Measurements from ENCODE around the gene RIBC1.
"Not testable (repeated sequence)": the region's sequence is repeated elsewhere in the genome, so short reads cannot be mapped to it uniquely, and the experiment has no call there.

RIBC1 gene

DNA sequence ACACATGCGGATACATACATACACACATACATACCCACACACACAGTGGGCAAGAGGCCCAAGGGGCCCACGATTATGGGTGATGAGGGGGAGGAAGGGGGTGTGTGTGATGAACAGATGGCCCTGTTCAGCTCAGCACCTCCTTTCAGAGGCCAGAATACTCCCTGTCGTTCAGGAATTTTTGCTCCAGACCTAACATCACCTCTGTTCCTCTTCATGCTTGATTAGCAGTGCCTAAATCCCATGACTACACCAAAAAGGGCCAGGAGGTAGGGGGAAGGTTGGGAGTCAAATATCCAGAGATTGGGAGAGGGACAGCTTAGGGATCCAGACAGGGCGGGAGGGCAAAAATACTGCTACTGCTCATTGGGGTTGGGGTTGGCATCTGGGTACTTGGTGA lies 42.9 kb upstream of the RIBC1 start:
- DNase-seq (ENCODE audit: low read depth): no peak
- TF ChIP-seq, protein P1, sequence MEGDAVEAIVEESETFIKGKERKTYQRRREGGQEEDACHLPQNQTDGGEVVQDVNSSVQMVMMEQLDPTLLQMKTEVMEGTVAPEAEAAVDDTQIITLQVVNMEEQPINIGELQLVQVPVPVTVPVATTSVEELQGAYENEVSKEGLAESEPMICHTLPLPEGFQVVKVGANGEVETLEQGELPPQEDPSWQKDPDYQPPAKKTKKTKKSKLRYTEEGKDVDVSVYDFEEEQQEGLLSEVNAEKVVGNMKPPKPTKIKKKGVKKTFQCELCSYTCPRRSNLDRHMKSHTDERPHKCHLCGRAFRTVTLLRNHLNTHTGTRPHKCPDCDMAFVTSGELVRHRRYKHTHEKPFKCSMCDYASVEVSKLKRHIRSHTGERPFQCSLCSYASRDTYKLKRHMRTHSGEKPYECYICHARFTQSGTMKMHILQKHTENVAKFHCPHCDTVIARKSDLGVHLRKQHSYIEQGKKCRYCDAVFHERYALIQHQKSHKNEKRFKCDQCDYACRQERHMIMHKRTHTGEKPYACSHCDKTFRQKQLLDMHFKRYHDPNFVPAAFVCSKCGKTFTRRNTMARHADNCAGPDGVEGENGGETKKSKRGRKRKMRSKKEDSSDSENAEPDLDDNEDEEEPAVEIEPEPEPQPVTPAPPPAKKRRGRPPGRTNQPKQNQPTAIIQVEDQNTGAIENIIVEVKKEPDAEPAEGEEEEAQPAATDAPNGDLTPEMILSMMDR (conservative IDR thresholded peaks at IDR 0.05; ENCODE audit: low read length): no peak

DNA sequence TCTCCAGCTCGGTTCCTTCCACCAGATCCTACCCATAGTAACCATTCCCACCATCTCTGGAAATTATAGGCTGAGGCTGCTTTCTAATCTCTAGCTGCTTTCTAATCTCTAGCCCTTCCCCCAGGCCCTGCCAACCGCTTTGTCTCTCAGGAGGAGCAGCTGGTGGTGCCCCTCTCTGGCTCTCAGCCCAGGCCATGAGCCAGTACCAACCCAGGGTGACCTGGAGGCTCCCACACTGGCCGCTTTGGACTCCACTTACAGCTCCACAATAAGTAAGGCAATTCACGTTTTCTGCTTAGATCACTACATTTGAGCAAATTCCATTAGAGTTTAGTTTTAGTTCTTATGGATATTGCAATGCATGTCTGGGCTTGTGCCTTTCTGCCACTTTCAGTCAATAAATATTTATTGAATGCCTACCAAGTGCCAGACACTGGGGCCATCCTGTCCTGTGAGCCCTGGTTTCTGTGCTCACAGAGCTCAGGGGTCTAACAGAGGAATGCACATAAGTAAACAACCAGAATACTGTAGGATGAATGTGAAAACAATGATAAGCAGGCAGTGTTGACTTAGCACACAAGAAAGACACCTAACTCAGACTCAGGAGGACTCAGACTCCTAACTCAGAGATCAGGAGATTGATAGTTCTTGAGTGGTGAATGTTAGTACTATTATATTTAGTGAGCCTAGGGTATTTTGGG lies 39.1 kb upstream of the RIBC1 start:
- TF ChIP-seq, protein P1 (conservative IDR thresholded peaks at IDR 0.05; ENCODE audit: low read length): no peak
- DNase-seq (ENCODE audit: low read depth): no peak
- H3K4me3 ChIP-seq (ENCODE audit: low read length): no peak overlapping the region

More for the DNA sequence above, 42.9 kb upstream of the RIBC1 start:
- no peak overlapping the region for H3K4me3 ChIP-seq (ENCODE audit: low read length)

GRCh38 chrX:53395605-53396298 lies 26.9 kb upstream of the RIBC1 start:
- no peak overlapping the region for H3K4me3 ChIP-seq (ENCODE audit: low read length)
- TF ChIP-seq, protein P1 (conservative IDR thresholded peaks at IDR 0.05; ENCODE audit: low read length): no peak
- DNase-seq (ENCODE audit: low read depth): no peak

- DNase-seq (ENCODE audit: low read depth): no peak
- TF ChIP-seq, protein P1 (conservative IDR thresholded peaks at IDR 0.05; ENCODE audit: low read length): no peak
- no peak overlapping the region for H3K4me3 ChIP-seq (ENCODE audit: low read length)
These were observed 24.5 kb upstream of the RIBC1 start for GRCh38 chrX:53398216-53398615.

DNA sequence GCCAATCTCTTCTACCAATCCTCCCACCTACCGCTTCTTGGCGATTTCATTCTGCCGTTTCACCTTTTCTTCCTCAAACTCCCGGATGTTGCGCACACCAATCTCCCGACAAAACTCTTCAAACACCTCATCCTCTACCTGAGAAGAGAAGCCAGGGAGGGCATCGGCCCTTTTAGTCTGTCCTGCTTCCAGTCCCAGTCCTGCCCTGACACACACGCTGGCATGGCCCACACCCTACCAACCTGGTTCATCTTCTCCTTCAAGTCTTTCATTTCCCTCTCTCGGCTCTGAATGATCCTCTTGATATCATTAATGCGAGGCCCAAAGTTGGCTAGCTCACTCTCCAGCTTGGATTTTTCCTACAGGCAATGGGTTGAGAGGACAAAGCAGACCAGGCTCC lies 19.1 kb upstream of the RIBC1 start:
- no peak for DNase-seq (ENCODE audit: low read depth)
- TF ChIP-seq, protein P1 (conservative IDR thresholded peaks at IDR 0.05; ENCODE audit: low read length): no peak
- H3K4me3 ChIP-seq (ENCODE audit: low read length): no peak overlapping the region

- TF ChIP-seq, protein P1 (conservative IDR thresholded peaks at IDR 0.05; ENCODE audit: low read length): no peak
- no peak for DNase-seq (ENCODE audit: low read depth)
- no peak overlapping the region for H3K4me3 ChIP-seq (ENCODE audit: low read length)
These were observed 10.2 kb upstream of the RIBC1 start for GRCh38 chrX:53412446-53412845.

DNA sequence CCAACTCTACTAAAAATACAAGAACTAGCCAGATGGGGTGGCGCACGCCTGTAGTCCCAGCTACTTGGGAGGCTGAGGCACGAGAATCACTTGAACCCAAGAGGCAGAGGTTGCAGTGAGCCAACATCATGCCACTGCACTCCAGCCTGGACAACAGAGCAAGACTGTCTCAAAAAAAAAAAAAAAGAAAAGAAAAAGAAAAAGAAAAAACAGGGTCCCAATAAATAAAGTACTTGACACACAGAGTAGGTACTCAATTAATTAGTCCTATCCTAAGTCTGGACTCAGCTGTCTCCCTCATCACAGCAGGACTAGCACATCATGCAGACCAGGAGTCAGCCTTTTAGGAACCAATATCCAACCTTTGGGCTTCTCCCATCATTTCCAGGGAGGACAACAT lies 2.3 kb upstream of the RIBC1 start:
- not testable (repeated sequence) for H3K4me3 ChIP-seq (ENCODE audit: low read length); DNase-seq (ENCODE audit: low read depth)

Measured in AG10803 (cell line).